Lower leg skin (tissue), 3 donors: ENCODE results near the gene NACC2.

Source experiments
- CTCF ChIP-seq, 3 donors: fragments of 450-650 bp; IDR thresholded peaks; one replicate each; pipeline ENCODE4 v1.5.1; 2016; ENCODE audit warnings: antibody characterized with exemption in 3 of 3, mild to moderate bottlenecking in 3 of 3, moderate library complexity in 2 of 3
- POLR2A ChIP-seq, 2 donors: fragments of 450-650 bp; IDR thresholded peaks; one replicate each; pipeline ENCODE4 v1.6.1; 2016 to 2017; ENCODE audit warnings: antibody characterized with exemption in 2 of 2, mild to moderate bottlenecking in 1 of 2, moderate library complexity in 1 of 2

GRCh38 chr9:136015656-136016571 lies 79.2 kb downstream of the NACC2 start:
- TF ChIP-seq CTCF (IDR thresholded peaks at IDR 0.05) (no peak), POLR2A (IDR thresholded peaks at IDR 0.05) (no peak)
